ENCODE measurements around the gene ZNF587. TPM values are rescaled to one million over a fixed set of nuclear protein-coding genes. Genes with fewer than 3 reads are reported as not detected.
"Not testable (repeated sequence)": the region's sequence is repeated elsewhere in the genome, so short reads cannot be mapped to it uniquely, and the experiment has no call there.

Gene ZNF587
- 11.6 TPM for polyA plus RNA-seq (2012; ENCODE audit: missing spikeins)

DNA sequence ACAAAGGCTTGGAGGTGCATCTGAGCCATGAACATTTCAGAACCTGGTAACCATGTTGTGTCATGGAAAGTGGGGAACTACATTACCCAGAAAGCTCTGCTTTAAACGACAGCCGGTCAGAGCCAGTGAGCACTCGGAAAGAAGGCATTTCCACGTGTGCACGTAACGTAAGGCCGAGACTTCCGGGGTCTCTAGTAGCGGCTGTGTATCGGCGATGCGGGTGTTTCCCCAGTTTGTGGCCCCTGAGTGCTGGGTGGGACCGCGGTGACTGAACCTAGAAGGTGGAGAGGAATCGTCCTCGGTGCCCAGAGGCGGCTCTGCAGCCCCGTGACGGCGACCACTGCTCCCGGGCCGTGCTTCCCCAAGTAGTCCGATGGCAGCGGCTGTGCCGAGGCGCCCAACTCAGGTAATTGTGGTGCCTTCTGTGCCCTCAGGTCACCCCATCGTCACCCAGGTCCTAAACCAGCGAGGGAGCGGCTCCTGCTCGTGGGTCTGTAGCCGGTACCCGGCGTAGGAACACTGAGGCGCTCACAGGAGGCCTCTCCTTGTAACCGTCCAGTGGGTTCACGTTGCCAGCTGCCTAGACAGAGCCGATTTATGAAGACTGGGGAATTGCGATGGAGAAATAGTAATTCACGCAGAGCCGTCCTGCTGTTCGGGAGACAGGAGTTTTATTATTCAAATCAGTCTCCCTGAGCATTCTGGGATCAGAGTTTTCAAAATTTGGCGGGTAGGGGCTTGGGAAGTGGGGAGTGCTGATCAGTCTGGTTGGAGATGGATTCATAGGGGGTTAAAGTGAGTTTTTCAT is at the start of gene ZNF587:
Gene ZNF587 (plus strand): TSS at position 194 of the 808 bp plus-strand sequence. CDS start 180 bp downstream, at position 374.
- DNase-seq (ENCODE audit: insufficient read length): peak; percentile 57
- peak; percentile 95 for FAIRE-seq
- peak; percentile 81 for TF ChIP-seq POLR2AphosphoS5 (IDR thresholded peaks at IDR 0.05; ENCODE audit: low read depth, low read length)
- peak; percentile 80 for TF ChIP-seq POLR2A (IDR thresholded peaks at IDR 0.05; ENCODE audit: low read depth, low read length)

DNA sequence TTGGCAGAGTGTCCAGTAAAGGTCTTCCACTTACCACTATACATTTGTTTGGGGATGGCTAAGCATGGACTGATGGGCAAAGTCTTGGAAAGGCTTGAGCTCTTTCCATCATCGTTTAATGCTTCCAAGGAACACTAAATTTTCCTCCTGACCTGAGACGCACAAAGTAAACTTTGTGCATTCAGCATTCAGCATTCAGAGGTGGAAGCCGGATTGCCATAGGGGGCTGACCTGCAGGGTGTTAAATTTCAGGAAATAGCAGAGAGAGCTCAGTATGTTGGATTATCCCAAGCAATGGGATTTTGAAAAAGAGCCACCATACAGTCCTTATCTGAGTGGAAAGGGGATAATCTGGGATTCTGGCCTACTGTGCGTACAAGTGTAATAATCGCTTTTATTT is 49.0 kb upstream of the ZNF587 start:
- DNase-seq (ENCODE audit: insufficient read length): no peak
- TF ChIP-seq TAF1 (IDR thresholded peaks at IDR 0.05; ENCODE audit: borderline replicate concordance, low read depth, low read length) (no peak), POLR2A (IDR thresholded peaks at IDR 0.05; ENCODE audit: low read depth, low read length) (no peak), POLR2AphosphoS5 (IDR thresholded peaks at IDR 0.05; ENCODE audit: low read depth, low read length) (no peak)
- FAIRE-seq: no peak

DNA sequence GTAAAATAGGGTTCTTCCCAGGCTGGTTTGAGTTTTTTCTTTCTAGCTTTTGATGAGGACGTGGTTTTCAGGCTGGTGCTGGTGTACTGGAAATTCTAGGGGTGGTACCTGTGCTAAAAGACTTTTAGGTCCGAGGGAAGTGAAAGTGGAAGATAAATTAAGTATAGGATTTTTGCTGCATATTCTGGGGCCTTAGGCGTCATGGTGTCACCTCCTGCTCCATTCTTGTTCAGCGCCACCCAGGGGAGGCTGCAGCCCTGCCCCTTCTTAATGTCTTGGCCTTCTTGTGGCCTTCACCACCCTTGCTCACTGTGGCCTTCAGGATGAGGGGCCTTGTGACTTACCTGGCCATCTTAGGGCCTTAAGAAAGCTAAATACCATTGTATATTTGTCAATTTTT is 47.4 kb upstream of the ZNF587 start:
- FAIRE-seq (no peak), DNase-seq (ENCODE audit: insufficient read length) (no peak)
- TF ChIP-seq POLR2A (IDR thresholded peaks at IDR 0.05; ENCODE audit: low read depth, low read length) (no peak), POLR2AphosphoS5 (IDR thresholded peaks at IDR 0.05; ENCODE audit: low read depth, low read length) (no peak), TAF1 (IDR thresholded peaks at IDR 0.05; ENCODE audit: borderline replicate concordance, low read depth, low read length) (no peak)

DNA sequence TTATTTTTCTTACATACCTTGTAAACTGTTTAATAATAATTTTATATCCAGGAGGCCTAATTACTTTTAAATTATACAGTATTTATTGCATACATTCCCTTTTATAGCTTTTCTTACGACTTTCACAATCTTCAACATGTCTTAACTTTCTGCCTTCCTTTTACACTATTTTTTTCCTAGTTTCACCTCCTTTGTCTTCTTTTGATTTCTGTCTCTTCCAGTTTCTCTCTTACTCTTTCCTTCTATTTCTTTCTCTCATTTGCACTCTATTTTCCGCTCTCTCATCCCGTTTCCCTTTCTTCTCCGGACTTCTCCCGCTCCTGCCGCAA is 46.4 kb upstream of the ZNF587 start:
- FAIRE-seq (no peak), DNase-seq (ENCODE audit: insufficient read length) (no peak)
- TF ChIP-seq POLR2AphosphoS5 (IDR thresholded peaks at IDR 0.05; ENCODE audit: low read depth, low read length): no peak

DNA sequence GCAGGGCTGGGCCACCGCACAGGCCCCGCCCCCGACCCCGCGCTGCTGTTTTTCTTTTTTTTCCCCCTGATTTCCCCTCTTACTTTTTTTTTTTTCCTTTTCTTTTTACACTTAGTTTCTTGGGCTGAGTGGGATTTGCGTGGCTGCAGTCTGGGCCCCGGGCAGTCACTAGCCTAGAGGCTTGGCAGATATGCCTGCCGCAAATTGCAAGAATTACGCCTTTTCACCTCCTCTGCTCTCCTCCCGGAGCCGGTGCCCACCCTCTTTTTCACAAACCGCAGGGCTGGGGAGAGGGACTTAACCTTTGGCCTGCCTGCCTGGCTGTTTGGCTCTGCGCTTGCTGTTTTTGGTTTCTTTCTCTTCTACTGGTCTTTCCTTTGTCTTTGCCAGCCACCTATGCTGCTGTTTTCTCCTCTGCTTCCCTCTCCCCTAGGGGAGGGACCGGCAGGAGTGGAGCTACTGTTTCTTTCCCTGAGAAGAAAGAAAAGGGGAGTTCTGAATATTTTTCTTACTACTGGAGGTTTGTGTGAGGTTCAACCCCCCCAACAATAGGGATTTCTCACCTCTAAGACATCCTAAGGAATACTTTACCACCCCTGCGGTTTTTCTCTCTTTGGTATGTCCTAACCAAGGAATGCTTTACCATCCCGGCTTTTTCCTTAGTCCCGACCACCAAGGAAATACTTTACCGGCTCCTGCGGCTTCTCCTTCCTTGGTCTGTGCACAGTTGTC is 45.9 kb upstream of the ZNF587 start:
- DNase-seq (ENCODE audit: insufficient read length) (no peak), FAIRE-seq (no peak)
- no peak for TF ChIP-seq POLR2A (IDR thresholded peaks at IDR 0.05; ENCODE audit: low read depth, low read length)
- no peak for TF ChIP-seq POLR2AphosphoS5 (IDR thresholded peaks at IDR 0.05; ENCODE audit: low read depth, low read length)
- no peak for TF ChIP-seq TAF1 (IDR thresholded peaks at IDR 0.05; ENCODE audit: borderline replicate concordance, low read depth, low read length)

DNA sequence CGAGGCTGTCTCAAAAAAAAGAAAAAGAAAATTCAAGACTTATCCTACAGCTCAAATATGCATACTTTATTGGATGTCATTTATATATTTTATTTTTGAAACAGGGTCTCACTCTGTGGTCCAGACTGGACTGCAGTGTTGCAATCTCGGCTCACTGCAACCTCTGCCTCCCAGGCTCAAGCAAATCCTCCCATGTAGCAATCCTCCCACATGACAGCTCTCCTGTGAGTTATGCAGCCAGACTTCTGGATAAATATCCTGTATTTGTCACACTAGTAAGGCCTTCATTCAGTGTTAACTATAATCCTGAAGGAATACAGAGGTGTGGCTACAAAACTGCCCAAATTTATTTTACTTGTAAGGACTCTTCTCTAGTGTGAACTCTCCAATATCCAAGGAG is 42.1 kb upstream of the ZNF587 start:
- DNase-seq (ENCODE audit: insufficient read length) (no peak), FAIRE-seq (no peak)
- no peak for TF ChIP-seq POLR2A (IDR thresholded peaks at IDR 0.05; ENCODE audit: low read depth, low read length)
- no peak for TF ChIP-seq TAF1 (IDR thresholded peaks at IDR 0.05; ENCODE audit: borderline replicate concordance, low read depth, low read length)
- TF ChIP-seq POLR2AphosphoS5 (IDR thresholded peaks at IDR 0.05; ENCODE audit: low read depth, low read length): no peak

GRCh38 chr19:57810410-57811295 is 39.0 kb upstream of the ZNF587 start:
- FAIRE-seq: not testable (repeated sequence)

DNA sequence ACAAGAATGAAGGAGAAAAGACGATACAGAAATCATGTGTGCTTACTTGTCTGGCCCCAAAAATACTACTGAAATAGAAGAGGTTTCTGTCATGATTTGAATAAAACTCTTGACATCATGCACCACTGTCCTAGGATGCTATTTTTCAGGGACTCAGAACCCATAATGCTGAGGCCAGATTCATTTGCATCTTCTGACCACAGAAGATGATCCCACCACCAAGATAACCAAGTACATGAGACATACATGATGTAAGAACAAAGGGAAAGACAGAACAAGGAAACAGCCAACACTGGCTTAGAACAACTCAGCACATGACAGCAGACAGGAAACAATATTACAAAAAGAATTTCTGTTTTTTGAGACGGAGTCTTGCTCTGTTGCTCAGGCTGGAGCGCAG is 37.4 kb upstream of the ZNF587 start:
- TF ChIP-seq POLR2AphosphoS5 (IDR thresholded peaks at IDR 0.05; ENCODE audit: low read depth, low read length) (no peak), TAF1 (IDR thresholded peaks at IDR 0.05; ENCODE audit: borderline replicate concordance, low read depth, low read length) (no peak), POLR2A (IDR thresholded peaks at IDR 0.05; ENCODE audit: low read depth, low read length) (no peak)
- DNase-seq (ENCODE audit: insufficient read length): no peak
- FAIRE-seq: no peak

More at GRCh38 chr19:57810410-57811295, 39.0 kb upstream of the ZNF587 start:
- DNase-seq (ENCODE audit: insufficient read length): not testable (repeated sequence)

- DNase-seq (ENCODE audit: insufficient read length); FAIRE-seq: not testable (repeated sequence)
Observed at GRCh38 chr19:57812975-57813820, 36.5 kb upstream of the ZNF587 start.

DNA sequence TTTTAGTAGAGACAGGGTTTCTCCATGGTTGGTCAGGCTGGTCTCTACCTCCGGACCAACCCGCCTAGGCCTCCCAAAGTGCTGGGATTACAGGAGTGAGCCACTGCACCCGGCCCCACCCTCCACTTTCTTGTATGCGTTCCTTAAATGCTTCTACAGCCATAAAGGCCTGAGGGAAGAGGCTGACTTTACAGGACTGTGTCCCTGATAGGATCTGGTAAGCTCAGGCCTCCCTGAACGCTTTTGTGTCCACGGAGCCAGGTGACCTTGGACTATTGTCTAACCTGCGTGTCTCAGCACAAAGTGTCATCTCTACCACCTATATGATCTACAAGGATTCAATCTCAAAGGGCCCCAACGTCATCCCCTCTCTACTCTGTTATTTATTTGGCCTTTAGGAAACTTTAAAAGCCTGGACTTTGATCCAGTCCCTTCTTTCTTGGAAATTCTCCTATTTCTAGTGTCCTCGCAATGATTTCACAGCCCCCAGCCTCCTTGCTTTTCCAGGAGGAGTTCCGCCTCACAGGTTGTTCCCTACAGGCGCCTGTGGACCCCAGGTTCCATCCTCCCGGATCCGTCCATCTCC is 35.6 kb upstream of the ZNF587 start:
- TF ChIP-seq POLR2A (IDR thresholded peaks at IDR 0.05; ENCODE audit: low read depth, low read length): no peak
- no peak for TF ChIP-seq POLR2AphosphoS5 (IDR thresholded peaks at IDR 0.05; ENCODE audit: low read depth, low read length)
- no peak for TF ChIP-seq TAF1 (IDR thresholded peaks at IDR 0.05; ENCODE audit: borderline replicate concordance, low read depth, low read length)
- DNase-seq (ENCODE audit: insufficient read length) (no peak), FAIRE-seq (no peak)
